Endodermal cell (in vitro differentiated cells): ENCODE data around the gene TBC1D2B. TPM values are rescaled to one million over a fixed set of nuclear protein-coding genes. Genes with fewer than 3 reads are reported as not detected.

ENCODE experiments used
- DNase-seq: peaks from one replicate; pipeline ENCODE4 v3.0.0-alpha.2; 2017
- H3K27ac ChIP-seq: 2 replicates; pipeline ENCODE4 v1.5.1; 2013; ENCODE audit warnings: mild to moderate bottlenecking, low read depth, low read length, moderate library complexity
- H3K27me3 ChIP-seq: 2 replicates; pipeline ENCODE4 v1.6.1; 2013; ENCODE audit warnings: mild to moderate bottlenecking, low read length, moderate library complexity; ENCODE audit not compliant: insufficient read depth, control insufficient read depth, poor library complexity, severe bottlenecking
- H3K36me3 ChIP-seq: 2 replicates; pipeline ENCODE4 v1.7.0; 2013; ENCODE audit warnings: mild to moderate bottlenecking, low read length, moderate library complexity; ENCODE audit not compliant: control insufficient read depth, insufficient read depth
- H3K4me1 ChIP-seq: one replicate; pipeline ENCODE4 v1.7.0; 2013; ENCODE audit warnings: low read length; ENCODE audit not compliant: control insufficient read depth, insufficient read depth
- H3K4me3 ChIP-seq: 2 replicates; pipeline ENCODE4 v1.5.1; 2013; ENCODE audit warnings: mild to moderate bottlenecking, low read length, moderate library complexity
- H3K9ac ChIP-seq: 2 replicates; pipeline ENCODE4 v1.6.1; 2013; ENCODE audit warnings: mild to moderate bottlenecking, low read length, moderate library complexity; ENCODE audit not compliant: poor library complexity, severe bottlenecking; ENCODE audit errors: extremely low read depth
- H3K9me3 ChIP-seq: 2 replicates; pipeline ENCODE4 v1.6.1; 2013; ENCODE audit warnings: mild to moderate bottlenecking, low read length, moderate library complexity; ENCODE audit not compliant: control insufficient read depth
- H3K27ac Mint-ChIP-seq: 2 replicates; pipeline ENCODE4 v1.8.0; 2020; ENCODE audit warnings: mixed read lengths
- H3K27me3 Mint-ChIP-seq: 2 replicates; pipeline ENCODE4 v1.8.0; 2021; ENCODE audit warnings: mild to moderate bottlenecking, mixed read lengths; ENCODE audit not compliant: insufficient read depth
- H3K36me3 Mint-ChIP-seq: 2 replicates; pipeline ENCODE4 v1.8.0; 2020; ENCODE audit warnings: low read depth, mixed read lengths
- H3K4me1 Mint-ChIP-seq: 2 replicates; pipeline ENCODE4 v1.8.0; 2020; ENCODE audit warnings: mixed read lengths
- H3K4me3 Mint-ChIP-seq: 2 replicates; pipeline ENCODE4 v1.8.0; 2020; ENCODE audit warnings: mild to moderate bottlenecking, moderate library complexity, mixed read lengths
- H3K9me3 Mint-ChIP-seq: 2 replicates; pipeline ENCODE4 v1.8.0; 2020; ENCODE audit warnings: mild to moderate bottlenecking, mixed read lengths
- WGBS, 2 experiments: methylation state at CpG; one replicate each; pipeline versions ENCODE4 v1.1.5 to v1.1.7; 2013; ENCODE audit warnings: missing lambda C conversion rate in 2 of 2, mixed read lengths in 1 of 2; ENCODE audit not compliant: insufficient coverage in 1 of 2, insufficient read length in 1 of 2; 5-methylcytosine and 5-hydroxymethylcytosine counted together
- total RNA-seq, 2 donors: library from RNA; stranded (reverse); fragmentation: NEBNext Ultra II Directional in 1 of 2; extraction: Animal tissue kit (Norgen Biotek cat#: 25700) in 1 of 2; gene quantifications; 2 replicates in 1 of 2; 3 replicates in 1 of 2; pipeline ENCODE4 v1.2.1, GENCODE V29; 2021
- TF ChIP-seq, protein P1 (sequence below): fragments of 200-600 bp; sonication (generic); conservative IDR thresholded peaks from 2 replicates; pipeline ENCODE4 v1.5.0; 2021; ENCODE audit warnings: antibody characterized with exemption, mild to moderate bottlenecking

The TBC1D2B gene
- total RNA-seq, 2 donors from 2014 or later = 13.8 to 23.8 TPM

DNA sequence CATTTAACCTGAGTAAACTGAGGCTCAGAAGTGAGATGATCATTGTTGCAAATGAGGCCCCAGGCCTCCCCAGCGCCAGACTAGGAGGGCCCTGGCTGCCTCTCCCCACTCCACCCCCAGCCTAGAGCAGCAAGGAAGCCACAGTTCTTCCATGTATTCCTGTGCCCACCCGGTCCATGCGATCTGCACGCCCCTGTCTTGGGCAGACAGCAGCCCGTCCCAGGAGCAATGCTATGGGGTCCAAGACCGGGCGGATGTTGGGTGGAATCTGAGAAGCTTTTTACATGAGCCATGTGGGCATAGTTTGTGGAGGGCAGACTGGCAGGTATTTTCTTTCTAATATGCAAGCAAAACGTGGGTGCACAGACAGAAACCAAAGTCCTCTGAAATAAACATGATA, 30.0 kb upstream of the TBC1D2B start:
- H3K4me3 Mint-ChIP-seq = no peak overlapping the region
- peaks cover 25% of the 10 kb centered on the region for H3K36me3 Mint-ChIP-seq
- no peaks in the 10 kb centered on the region for H3K27me3 Mint-ChIP-seq
- Histone ChIP-seq H3K9me3 (no peaks in the 10 kb centered on the region), H3K27me3 (no peaks in the 10 kb centered on the region), H3K4me3 (no peak overlapping the region), H3K4me1 (no peaks in the 10 kb centered on the region), H3K9ac (no peak overlapping the region), H3K27ac (no peak overlapping the region), H3K36me3 (no peaks in the 10 kb centered on the region)
- no peaks in the 10 kb centered on the region for H3K4me1 Mint-ChIP-seq
- no peak for DNase-seq
- TF ChIP-seq, protein P1, sequence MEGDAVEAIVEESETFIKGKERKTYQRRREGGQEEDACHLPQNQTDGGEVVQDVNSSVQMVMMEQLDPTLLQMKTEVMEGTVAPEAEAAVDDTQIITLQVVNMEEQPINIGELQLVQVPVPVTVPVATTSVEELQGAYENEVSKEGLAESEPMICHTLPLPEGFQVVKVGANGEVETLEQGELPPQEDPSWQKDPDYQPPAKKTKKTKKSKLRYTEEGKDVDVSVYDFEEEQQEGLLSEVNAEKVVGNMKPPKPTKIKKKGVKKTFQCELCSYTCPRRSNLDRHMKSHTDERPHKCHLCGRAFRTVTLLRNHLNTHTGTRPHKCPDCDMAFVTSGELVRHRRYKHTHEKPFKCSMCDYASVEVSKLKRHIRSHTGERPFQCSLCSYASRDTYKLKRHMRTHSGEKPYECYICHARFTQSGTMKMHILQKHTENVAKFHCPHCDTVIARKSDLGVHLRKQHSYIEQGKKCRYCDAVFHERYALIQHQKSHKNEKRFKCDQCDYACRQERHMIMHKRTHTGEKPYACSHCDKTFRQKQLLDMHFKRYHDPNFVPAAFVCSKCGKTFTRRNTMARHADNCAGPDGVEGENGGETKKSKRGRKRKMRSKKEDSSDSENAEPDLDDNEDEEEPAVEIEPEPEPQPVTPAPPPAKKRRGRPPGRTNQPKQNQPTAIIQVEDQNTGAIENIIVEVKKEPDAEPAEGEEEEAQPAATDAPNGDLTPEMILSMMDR = no peak
- H3K9me3 Mint-ChIP-seq = no peaks in the 10 kb centered on the region
- no peak overlapping the region for H3K27ac Mint-ChIP-seq
- 91 to 94% methylated on average over 6 to 8 of the region's 8 CpGs for WGBS, 2 experiments

DNA sequence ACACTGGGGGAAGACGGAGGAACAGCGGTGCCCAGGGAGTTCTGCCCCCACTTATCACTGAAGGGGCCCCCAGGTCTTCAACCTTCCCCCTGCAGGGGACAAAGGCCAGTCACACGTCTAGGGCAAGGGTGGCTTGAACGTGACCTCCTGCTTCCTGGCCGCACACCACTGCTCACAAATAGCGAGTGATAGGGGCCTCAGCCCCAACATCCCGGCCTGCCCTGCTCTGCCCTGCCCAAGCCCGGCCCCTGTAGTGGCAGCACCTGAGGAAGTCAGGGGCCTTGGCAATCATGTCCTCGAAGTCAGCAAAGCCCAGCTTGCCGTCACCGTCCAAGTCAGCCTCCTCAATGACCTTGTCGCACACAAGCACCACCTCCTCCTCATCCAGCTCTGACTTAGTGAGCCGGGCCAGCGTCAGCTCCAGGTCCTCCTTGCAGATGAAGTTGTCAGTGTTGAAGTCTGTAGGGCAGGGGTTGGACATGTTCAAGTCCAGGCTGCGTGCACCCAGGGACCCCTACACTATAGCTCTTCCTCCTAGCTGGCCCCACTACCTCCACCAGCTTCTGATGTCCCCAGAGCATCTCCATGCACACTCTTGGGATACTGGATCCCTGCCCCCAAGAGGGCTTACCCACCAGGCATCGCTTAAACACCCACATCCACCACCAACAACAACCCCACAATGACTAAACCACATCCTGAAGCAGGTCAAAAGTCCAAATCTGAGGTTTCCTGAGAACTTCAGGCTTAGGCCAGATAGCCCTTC, 28.1 kb upstream of the TBC1D2B start:
- DNase-seq = no peak
- no peak overlapping the region for H3K27ac ChIP-seq
- WGBS, 2 experiments = 96 to 100% methylated on average over 8 to 16 of the region's 16 CpGs
- no peaks in the 10 kb centered on the region for H3K36me3 ChIP-seq
- TF ChIP-seq, protein P1 = no peak
- no peak overlapping the region for H3K4me3 ChIP-seq
- H3K9ac ChIP-seq = no peak overlapping the region
- Mint-ChIP-seq H3K36me3 (peaks cover 25% of the 10 kb centered on the region), H3K4me3 (no peak overlapping the region), H3K4me1 (no peaks in the 10 kb centered on the region), H3K9me3 (no peaks in the 10 kb centered on the region), H3K27ac (no peak overlapping the region), H3K27me3 (no peaks in the 10 kb centered on the region)
- no peaks in the 10 kb centered on the region for H3K9me3 ChIP-seq
- H3K27me3 ChIP-seq = no peaks in the 10 kb centered on the region
- no peaks in the 10 kb centered on the region for H3K4me1 ChIP-seq

DNA sequence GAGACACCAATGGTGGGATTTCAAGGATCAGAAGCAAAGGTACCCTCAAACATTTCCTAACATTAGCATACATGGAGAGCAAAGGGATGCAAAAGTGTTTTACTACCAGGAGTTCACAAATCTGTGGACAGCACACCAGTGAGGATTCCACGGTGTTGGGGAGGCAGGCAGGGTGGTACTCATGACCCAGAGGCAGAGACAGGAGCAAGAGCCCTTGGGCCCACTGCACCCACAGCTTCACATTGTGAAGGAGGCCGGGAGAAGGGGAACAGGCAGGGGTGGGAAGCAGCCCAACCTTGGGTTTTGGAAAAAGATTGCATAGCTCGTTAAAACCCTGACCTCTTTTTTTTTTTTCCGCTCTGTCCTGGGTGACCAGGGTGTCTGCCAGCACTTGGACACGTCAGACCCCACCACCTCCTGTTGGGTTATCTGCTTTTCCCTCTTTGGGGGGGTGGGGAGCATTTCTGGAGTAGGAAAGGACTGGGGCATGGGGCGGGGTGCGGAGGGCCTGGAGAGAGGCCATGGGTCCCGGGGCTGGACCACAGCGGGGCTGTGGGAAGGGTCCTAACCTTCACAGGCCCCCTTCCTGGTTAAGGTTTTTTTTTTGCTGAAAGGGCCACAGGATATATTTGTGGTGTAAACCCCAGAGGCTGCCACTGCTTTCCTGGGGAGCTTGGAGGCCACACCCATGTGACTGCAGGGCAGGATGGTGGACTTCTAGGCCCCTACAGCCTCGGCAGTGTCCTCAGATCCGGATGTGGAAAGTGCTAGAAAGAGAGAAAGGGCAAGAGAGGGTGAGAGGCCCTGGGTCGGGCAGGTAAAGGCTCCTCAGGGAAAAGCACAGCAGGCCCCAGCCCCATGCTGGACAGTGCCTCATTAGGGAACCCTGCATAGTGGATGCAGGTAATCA, 27.3 kb upstream of the TBC1D2B start:
- H3K36me3 ChIP-seq = no peaks in the 10 kb centered on the region
- H3K4me3 ChIP-seq = no peak overlapping the region
- no peak overlapping the region for H3K27ac ChIP-seq
- no peak overlapping the region for H3K9ac ChIP-seq
- Mint-ChIP-seq H3K4me1 (no peaks in the 10 kb centered on the region), H3K4me3 (no peak overlapping the region), H3K9me3 (no peaks in the 10 kb centered on the region), H3K27ac (no peak overlapping the region), H3K36me3 (peaks cover 25% of the 10 kb centered on the region), H3K27me3 (no peaks in the 10 kb centered on the region)
- no peaks in the 10 kb centered on the region for H3K4me1 ChIP-seq
- DNase-seq = no peak
- no peaks in the 10 kb centered on the region for H3K27me3 ChIP-seq
- TF ChIP-seq, protein P1 = no peak
- H3K9me3 ChIP-seq = no peaks in the 10 kb centered on the region
- 96 to 97% methylated on average over 3 to 12 of the region's 12 CpGs for WGBS, 2 experiments
